K562 (cell line): ENCODE data around the gene DPH1.

Experiments used
- CBX5 ChIP-seq: IDR thresholded peaks from 2 replicates; pipeline ENCODE4 v1.6.1; 2014; ENCODE audit warnings: low read depth, borderline replicate concordance
- CTCF ChIP-seq, 3 experiments: IDR thresholded peaks in 2 of 3; conservative IDR thresholded peaks in 1 of 3; 2 replicates each; pipeline ENCODE4 v1.5.1; 2011 to 2012; ENCODE audit warnings: low read length in 3 of 3, mild to moderate bottlenecking in 3 of 3, control low read depth in 2 of 3, improper control_type of control experiment in 1 of 3, inconsistent platforms in 1 of 3, low read depth in 1 of 3, mixed read lengths in 1 of 3, moderate library complexity in 1 of 3; ENCODE audit not compliant: insufficient read depth in 2 of 3
- HOXB6 ChIP-seq: fragments of 250-450 bp; sonication (Bioruptor Pico); IDR thresholded peaks from 2 replicates; pipeline ENCODE4 v1.5.1; 2022; ENCODE audit warnings: mild to moderate bottlenecking, borderline replicate concordance
- JUNB ChIP-seq: fragments of 450-650 bp; formaldehyde crosslinking; conservative IDR thresholded peaks from 2 replicates; pipeline ENCODE4 v1.4.0; 2020; ENCODE audit warnings: mild to moderate bottlenecking
- KLF10 ChIP-seq: fragments of 250-450 bp; sonication (Bioruptor Pico); IDR thresholded peaks from 2 replicates; pipeline ENCODE4 v1.6.1; 2021; ENCODE audit warnings: matching md5 sums
- MIER1 ChIP-seq: fragments of 450-650 bp; IDR thresholded peaks from 2 replicates; pipeline ENCODE4 v1.6.1; 2016; ENCODE audit warnings: antibody characterized with exemption, mild to moderate bottlenecking, low read depth
- SREBF2 ChIP-seq: sonication (generic); formaldehyde crosslinking; IDR thresholded peaks from 2 replicates; pipeline ENCODE4 v1.4.0; 2020; ENCODE audit warnings: mild to moderate bottlenecking, missing genetic modification reagents
- TF ChIP-seq, protein P1 (sequence below): fragments of 250-450 bp; sonication (Bioruptor Pico); IDR thresholded peaks from 2 replicates; pipeline ENCODE4 v1.4.0; 2020; ENCODE audit warnings: mild to moderate bottlenecking

- TF ChIP-seq HOXB6 (CRISPR knock-in tag) (no peak), CTCF (IDR thresholded peaks at IDR 0.05 in 2 of 3, conservative IDR thresholded peaks at IDR 0.05 in 1 of 3; ENCODE audit: insufficient read depth in 2 of 3, low read depth in 1 of 3, low read length in 3 of 3) (no peak), MIER1 (no peak), SREBF2 (CRISPR knock-in tag) (no peak), CBX5 (no peak), KLF10 (CRISPR knock-in tag) (no peak), JUNB (CRISPR knock-in tag) (no peak)
- TF ChIP-seq, protein P1, sequence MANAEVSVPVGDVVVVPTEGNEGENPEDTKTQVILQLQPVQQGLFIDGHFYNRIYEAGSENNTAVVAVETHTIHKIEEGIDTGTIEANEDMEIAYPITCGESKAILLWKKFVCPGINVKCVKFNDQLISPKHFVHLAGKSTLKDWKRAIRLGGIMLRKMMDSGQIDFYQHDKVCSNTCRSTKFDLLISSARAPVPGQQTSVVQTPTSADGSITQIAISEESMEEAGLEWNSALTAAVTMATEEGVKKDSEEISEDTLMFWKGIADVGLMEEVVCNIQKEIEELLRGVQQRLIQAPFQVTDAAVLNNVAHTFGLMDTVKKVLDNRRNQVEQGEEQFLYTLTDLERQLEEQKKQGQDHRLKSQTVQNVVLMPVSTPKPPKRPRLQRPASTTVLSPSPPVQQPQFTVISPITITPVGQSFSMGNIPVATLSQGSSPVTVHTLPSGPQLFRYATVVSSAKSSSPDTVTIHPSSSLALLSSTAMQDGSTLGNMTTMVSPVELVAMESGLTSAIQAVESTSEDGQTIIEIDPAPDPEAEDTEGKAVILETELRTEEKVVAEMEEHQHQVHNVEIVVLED (CRISPR knock-in tag) = no peak
These were observed 7.2 kb downstream of the DPH1 start for GRCh38 chr17:2037155-2037554.
